Measurements from ENCODE around the gene SOWAHA.
A peak's percentile ranks its signal among the peaks of the same experiment; 100 is the strongest.

Gene SOWAHA

DNA sequence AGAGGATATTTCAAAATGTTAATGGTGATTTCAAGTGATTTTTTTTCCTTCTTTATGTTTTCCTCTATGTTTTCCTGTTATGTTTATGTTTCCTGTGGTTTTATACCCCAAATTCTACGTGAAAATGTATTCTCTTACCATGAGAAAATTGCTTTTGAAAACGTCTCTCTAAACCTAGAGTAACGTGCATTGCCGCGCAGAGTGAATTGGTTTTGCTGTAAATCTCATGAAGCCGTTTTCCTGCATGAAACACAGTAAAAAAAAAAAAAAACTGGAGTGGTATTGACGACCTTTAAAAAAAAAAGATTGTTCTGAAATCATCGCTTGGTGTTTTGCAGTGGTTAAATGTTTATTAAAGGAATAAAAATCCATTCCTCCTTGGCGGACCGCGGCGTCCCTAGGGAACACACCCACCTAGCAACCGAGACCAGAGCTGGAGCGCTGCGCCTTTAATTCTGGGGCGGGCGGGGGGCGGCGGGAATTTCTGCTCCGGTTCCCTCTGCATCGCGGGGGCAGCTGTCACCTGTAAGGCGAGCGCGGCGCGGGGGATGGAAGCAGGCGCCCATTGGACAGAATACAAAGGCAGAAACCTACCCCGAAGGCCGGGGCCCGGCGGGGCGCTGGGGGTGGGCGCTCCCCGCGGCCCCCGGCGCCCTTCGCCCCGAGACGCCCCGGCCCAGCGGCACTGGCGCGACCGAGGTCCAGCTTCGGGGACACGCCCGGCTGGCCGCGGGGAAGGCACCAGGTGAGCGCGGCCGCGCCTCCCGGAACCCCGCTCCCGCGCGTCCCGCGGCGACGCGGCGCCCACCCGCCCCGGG is at the start of gene SOWAHA:
Gene SOWAHA, plus strand, starts transcription at position 522 of the 818 bp plus-strand sequence. CDS start 320 bp downstream, outside the sequence.
- peak; percentile 21 for DNase-seq

DNA sequence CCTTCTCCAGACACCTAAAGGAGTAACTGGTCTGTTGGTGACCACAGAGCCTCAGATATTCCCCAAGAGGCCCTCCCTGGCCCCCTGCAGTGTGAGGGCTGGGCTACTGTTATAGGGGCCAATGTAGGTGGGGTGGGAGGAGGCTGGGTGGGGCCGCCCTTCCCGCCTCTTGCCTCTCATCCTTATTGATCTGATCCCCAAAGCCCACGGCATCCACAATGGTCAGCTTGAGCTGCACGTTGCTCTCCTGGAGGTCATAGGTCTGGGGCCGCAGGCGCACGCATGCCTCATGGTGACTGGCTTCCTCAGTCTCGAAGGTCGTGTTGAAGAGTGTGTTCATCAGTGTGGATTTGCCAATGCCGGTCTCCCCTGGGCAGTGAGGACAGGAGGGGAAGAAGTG is 49.1 kb upstream of the SOWAHA start:
- no peak for DNase-seq

DNA sequence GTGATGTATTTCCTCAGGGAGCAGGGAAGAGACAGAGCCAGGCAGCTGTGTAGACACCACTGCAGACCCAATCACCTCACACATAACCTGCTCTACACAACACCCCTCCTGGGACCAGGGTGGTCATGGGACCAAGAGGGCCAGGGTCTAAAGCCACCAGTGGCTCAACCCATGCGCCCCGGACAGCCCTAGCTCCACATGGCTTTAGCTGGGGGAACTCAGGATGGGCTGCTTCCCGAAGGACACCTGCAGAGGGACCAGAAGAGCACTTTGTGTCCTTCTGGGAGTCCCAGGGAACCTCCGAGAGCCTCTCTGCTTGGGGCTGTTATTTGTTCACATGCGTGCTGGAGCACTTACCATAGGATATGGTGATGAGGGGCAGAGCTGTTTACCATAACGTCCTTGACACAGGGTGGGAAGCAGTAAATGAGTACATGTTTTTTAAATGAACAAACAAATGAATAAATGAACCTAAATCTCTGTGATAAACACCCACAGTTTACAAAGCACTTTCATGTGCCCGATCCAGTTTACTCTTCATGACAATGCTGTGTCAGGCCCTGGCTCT is 48.3 kb upstream of the SOWAHA start:
- DNase-seq, result no peak

DNA sequence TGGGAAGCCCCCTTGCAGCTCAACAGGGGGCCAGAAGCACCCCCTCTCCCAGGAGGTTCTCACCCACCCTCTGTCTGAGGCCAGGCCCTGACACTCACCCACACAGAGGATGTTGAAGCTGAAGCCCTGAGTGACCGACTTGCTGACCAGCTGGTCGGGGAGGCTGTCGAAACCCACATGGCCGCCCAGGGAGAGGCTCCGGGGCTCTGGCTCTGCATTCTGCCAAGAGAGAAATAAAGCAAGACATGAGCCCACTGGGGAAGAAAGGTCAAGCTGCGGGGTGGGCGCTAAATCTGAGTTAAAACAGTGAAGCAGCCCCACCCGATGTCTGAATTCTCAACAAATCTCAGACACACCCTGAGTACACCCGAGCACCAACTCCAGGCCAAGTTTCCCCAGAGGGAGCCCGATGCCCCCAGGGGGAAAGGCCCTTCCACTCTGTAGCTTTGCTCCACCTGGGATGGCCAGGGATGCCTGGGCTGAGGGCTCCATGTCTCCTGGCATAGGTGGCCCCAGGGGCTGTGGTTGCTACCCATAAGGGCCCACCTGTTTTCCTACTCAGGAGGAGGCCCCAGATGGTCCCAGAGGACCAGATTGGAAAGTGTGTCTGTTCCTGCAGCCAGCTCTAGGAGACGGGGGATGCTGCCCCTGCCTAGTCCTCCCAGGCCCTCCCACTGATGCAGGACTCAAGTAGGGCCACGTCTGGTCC is 47.6 kb upstream of the SOWAHA start:
- DNase-seq, result no peak

DNA sequence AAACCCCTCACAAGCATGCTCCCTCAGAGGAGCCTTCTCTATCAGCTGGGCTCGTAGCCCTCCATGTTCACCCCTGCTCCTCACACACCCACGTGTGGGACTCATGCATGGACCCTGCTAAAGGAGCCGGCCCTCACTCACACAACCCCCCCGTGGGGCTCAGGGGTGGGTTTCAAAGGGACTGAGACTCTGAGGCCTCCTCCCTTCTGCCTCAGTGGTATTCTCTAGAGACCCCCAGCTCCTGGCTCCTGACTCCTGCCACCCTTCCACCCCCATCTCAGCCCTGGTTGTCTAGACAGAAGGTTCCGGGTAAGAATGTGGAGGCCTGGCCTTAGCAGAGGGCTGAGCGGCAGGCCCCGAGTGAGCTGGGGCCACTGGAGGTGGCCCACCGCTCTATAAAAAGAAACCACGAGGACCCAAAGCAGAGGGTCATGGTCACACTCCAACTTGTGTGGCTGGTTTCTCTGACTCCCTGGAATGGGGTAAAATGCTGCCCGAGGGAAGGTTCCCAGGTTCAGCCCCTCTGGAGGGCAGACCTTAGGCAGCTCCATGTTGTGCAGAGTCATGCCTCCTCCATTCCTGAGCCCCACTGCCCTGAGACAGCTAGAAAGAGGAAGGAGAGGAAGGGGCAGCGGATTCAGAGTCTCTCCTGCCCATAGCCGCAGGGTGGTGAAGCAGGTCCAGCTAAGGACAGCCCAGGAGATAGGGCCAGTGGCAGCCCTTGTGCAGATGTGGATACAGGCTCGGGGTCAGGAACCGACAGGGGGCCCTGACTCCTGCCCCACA is 46.9 kb upstream of the SOWAHA start:
- DNase-seq, result no peak

DNA sequence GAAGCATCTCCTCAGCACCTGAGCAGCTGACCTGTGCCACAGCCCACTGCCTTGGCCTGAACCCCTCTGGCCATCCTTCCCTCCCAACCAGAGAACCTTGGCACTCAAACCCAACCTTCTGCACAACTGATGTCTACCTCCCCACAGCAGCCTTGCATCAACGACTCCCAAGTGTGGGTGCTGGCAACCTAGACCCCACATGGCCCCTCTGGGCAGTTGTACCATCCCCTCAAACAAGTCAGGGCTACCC is 46.4 kb upstream of the SOWAHA start:
- no peak for DNase-seq

DNA sequence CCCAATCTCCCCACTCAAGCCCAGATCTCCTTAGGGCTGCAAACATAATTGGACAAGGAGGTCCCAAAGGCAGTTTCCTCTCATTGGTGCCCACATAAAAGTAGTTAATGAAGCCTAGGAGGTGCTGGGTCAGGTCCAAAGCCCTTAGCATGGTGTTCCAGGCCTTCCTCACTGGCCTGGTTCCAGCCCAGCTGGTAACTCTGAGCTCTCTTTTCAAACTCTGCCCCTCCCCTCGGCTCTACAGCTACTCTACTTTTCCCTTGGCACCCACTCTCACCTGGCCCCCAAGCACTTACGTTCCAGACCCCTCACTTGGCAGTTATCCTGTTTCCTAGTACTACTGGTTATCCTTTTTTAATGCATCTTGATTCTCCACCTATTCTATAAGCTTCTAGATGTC is 46.0 kb upstream of the SOWAHA start:
- DNase-seq, result no peak

DNA sequence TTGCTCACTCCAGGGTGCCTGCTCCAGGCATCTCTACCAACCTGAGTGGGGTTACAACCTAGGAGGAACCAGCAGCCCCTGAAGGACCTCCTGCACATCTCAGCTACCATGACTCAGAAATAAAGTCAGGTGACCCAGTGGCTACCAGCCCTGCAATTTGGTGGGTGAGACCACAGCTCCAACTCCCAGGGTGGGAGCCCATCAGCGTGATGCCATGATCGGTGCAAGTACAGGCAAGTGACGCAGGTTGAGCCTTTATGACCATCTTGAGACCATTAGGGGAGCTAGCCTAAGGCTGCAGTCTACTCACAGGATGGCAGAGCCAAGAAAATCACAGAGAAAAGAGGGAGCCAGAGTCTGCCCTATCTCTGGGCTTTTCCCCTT is 44.6 kb upstream of the SOWAHA start:
- DNase-seq, result no peak

DNA sequence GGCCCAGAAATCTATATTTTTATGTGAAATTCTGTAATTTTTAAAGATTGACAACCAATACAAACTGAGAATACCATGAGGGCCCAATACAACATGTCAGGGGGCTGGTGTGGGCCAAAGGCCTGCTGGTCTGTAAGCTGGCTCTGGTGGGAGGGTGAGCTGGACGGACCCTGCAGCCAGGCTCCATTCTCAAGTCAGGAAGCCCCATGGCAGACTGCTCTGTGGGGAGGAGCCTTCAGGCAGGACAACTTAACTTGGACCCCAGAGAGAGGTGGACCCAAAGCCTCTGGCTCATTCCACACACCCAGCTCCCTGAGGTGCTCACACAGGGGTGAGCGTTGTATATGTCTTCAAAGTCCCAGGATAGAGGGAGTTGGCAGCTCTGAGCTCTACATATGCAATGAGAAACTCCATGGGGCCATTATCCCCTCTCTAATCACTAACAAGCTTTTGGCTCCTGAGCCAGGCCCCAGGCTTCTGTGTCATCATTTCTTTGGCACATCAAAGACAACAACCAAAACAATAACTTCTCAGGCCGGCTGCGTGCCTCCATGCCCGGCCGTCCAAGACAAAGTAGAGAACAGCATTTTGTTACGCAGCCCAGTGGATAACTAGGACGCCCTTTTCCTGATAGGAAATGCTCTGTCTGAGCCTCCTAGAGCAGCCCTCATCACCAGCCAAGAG is 42.5 kb upstream of the SOWAHA start:
- DNase-seq, result no peak

DNA sequence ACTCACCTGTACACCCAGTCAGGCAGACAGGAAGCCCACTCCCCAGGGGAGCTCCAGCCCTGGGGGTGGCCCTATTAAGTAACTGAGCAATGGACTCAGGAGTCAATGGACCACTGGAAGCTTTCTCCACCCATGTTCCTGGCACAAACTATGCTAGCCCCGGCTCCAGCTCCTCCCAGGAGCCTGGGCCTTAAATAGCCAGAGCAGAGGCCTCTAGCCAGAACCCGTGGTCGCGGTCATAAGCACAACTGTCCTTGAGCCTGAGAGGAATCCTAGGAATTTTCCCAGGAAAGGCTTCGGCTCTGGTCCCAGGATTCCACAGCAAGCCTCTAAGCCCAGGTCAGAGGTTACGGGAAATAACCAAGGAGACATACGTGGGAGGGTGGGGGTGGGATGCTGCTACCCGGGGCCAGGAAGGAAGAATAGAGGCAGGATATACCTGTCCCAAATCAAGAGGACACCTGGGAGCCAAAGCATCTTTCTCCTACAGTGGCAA is 41.6 kb upstream of the SOWAHA start:
- no peak for DNase-seq

DNA sequence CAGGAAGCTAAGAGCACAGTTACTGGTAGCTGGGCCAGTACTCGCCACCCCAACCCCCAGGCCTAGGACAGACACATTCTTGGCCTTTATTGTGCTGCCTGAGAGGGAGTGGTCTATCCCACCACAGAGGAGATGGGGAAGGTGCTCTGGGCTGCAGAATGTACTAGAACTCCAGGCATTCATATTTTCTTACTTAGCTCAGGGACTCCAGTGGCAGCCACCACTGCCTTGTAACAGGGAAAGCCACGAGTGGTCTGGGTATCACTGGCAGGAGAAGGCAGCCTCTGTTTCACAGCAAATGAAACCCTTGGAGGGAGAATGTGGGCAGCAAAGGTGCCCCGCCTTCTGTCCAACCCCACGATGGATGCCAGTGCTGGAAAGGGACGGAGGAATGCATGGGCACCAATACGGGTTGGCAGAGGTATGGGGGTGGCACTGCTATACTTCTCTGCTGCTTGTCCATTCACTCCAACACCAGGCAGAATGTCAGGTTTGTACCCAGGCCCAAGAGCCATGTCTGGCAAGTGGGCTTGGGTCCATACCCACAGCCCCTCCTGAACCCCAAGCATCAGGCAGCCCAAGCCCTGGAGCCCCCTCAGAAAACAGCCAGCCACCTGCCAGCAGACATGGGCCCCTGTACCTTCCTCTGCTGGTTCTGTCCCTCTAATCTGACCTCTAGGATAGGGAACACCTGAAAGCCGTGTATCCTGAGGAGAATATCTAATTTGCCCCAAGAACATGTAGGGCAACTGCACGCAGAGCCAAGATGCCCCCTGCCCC is 40.6 kb upstream of the SOWAHA start:
- DNase-seq, result no peak

DNA sequence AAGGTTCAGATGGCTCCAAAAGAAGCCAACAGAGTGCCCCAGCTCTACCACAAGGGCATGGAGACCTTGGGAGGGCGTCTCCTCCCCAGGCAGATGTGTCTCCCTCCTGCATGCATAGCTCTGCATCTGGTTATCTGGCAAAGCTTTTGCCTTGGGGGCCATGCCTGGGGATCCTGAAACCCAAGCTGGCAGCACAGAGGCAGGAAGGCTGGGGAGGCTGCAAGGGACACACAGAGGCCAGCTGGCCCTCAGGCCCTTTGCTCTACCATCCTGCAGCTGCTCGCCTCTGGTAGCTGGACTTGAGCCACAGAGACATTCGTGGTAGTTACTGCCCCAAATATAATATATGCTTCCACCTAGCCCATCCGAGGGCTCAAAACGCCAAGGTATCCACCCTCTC is 40.0 kb upstream of the SOWAHA start:
- DNase-seq, result no peak

DNA sequence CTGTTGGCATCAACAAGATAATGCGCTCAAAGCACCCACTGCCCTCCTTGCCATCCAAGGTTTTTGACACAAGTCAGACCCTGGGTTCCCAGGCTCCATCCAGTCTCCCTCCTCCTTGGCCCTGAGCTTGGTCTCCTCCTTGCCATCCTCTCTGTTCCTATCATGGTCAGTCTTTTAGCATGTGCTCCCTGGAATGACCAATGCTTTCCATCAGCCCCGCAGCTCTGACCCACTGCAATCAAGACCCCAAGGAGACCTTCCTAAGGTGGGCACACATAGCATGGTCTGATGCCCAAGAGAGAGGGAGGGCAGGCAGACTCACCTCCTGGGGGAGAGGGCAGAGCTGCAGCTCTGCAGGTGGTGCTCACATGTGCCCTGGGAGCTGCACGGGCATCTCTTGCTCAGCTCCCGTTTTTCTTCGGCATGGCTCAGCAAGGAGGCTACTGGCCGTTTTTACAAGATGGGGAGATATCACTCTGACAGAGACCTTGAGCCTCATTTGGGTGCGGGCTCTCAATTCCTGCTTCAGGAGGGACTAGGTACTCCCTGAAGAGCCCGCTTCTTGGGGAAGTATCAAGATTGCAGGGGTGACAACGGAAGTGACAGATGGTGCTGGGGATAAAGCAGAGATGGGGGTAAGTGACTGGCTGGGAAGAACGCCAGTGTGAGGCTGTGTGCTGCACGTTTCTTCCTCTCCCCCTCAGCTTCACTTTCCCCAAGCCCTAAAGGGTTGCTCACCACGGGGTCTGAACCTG is 39.3 kb upstream of the SOWAHA start:
- no peak for DNase-seq

DNA sequence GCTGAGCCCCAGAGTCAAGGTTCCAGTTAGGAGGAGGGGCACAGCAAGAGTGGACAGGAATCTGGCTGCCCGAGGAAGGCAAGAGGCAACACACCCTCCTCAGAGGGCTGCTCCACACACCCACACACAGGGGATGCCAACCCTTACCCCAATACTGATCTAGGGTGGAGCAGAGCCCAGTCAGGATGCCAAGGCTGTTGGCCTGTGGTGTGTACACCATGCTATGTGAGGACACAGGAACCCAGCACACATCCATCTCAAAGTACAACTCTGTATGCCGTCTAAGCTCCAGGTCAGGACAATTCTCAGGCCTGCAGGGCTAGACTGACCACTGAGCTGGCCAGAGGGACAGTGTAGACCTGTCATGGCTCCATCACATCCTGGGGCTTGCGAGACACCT is 38.7 kb upstream of the SOWAHA start:
- DNase-seq, result no peak

DNA sequence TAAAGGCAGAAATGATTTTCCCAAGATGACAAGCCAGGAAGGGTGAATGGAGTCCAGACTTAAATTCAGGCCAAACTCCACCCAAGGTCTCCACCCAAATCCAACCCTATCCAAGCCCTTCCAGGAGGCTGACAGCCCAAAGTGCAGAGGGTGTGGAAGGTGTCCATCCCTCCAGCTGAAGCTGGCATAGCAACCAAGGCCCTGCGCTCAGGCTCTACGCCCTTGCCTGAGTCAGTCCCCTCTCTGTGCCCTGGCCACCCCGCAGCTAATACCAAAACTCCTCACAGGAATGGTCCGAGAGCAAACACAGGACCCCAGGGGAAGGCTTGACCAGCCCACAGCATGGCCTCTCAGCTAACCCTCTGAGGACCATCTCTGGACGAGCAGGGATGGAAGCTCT is 38.2 kb upstream of the SOWAHA start:
- no peak for DNase-seq

DNA sequence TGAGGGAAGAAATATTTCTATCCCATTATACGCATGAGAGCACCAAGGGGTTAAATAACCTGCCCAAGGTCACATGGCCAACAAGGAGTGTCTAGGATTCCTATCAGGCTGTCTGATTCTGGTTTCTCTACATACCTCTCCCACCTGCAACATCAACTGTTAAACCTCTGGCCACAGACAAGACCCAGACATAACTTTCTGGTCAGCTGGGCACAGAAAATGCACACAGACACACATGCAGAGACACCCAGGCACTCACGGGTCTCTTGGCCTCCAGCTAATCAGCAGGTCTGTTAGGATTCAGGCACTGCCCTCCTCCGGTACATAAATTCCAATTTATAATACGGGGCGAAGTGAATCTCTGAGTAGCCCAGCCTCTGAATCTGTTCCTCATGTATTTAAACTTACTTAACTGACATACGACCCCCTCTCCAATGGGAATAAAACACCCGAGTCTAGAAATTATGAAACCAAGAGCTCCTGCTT is 37.6 kb upstream of the SOWAHA start:
- no peak for DNase-seq

DNA sequence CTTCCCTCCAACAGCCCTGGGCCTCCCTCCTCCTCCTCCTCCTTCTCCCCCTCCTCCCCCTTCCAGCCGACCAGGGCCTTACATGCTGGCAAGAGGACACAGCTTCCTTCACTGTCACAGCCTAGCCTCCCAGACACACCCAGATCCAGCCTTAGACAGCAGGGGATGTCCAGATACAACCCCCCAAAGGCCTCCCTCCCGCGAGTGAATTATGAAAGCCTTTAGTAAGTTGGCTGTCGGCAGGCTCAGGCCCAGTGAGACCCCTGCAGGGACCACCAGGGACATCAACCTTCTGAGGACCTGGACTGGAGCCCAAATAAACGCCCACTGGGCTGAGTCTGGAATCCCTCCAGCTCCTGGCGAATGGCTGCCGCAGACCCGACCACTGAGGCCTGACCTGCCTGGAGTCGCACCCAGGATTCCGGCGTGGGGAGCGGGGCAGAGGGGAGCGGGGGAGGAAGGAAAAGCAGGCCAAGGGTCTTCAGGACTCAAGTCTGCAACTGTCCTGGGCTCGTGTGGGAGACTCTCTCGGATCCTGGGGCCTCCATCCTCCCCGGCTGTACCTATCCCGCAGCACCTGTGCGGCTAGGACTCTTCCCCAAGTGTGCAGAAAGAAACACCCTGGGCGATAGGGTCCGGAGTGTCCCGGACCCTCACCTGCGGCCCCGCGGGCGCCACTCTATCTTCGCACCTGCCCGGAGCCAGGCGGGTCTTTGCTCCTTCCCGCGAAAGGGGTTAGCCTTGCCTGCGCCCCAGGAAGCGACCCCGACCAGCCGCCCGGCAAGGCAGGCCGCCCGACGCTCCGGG is 36.8 kb upstream of the SOWAHA start:
- no peak for DNase-seq

DNA sequence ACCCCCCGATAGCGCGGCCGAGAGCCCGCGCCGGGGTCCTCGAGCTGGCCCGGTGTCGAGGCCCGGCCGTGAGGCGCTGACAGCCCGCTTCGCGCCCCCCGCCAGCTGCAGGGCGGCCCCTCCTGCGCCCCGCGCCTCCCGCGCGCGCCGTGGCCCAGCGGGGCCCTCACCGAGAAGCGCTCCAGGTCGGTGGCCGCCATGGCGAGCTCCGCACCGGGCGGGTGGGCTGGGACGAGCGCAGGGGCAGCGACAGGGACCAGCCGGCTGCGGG is 36.2 kb upstream of the SOWAHA start:
- no peak for DNase-seq

DNA sequence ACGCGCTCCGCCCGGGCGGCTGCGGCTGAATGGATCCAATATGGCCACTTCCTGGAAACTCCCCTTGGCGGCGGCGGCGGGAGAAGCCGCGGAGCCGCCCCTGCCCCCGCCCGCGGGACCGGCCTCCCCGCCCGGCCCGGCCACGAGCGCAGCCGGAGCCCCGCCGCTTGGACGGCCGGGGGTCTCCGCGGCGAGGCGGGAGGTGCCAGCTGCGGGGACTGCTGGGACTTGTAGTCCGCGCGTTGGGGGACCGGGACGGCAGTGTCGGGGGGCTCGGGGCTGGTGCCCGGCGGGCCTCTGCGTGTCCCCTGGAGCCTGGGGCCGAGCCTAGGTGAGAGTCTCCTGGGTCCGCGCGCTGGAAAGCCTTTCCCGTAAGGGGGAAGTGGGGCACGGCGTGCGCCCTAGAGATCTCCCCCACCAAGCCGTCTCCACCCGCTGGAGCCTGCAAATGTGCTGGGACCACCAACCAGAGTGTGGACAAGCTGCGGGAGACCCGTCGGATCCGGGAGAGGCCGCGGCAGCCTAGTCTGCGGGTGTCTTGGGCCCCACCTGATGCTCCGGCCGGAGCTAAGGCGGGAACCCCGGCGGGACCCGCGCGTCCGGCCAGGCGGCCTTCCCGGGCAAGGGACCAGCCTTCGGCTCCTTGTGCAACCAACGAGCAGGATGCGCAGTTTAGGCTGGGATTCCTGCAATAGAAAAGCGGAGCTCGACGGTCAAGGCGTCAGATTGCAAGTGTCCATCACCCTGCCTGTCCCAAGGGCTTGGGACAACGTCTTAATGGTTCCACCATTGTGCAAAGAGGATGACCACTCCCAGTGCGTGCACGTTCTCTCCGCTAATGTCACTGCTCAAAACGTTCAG is 35.7 kb upstream of the SOWAHA start, which contains the start of gene SEPTIN8:
Gene SEPTIN8, minus strand, starts transcription at position 31 of the 861 bp plus-strand sequence. CDS start 102 bp downstream, outside the sequence.
- peak; percentile 34 for DNase-seq
